Motor neuron (in vitro differentiated cells): ENCODE data around the gene ATP2B3. TPM values are rescaled to one million over a fixed set of nuclear protein-coding genes. Genes with fewer than 3 reads are reported as not detected.
A peak's percentile ranks its signal among the peaks of the same experiment; 100 is the strongest.

ENCODE experiments used
- ATAC-seq, 8 experiments: fragments of 200-7000 bp; cut with Tn5 transposase; replicated peaks in 6 of 8; 2 replicates each; pipeline ENCODE4 v1.8.0; 2021; ENCODE audit warnings: mild to moderate bottlenecking in 8 of 8, moderate library complexity in 8 of 8
- H3K27ac ChIP-seq, 2 donors: fragments of 250-450 bp; sonication (Bioruptor Pico); 2 replicates each; pipeline ENCODE4 v1.9.0; 2021; ENCODE audit warnings: antibody characterized with exemption in 2 of 2, mild to moderate bottlenecking in 2 of 2, moderate library complexity in 1 of 2
- H3K4me1 ChIP-seq, 2 donors: fragments of 250-450 bp; sonication (Bioruptor Pico); replicated peaks in 1 of 2; 2 replicates each; pipeline ENCODE4 v1.6.1; 2021; ENCODE audit warnings: antibody characterized with exemption in 2 of 2, mild to moderate bottlenecking in 2 of 2, moderate library complexity in 1 of 2
- H3K4me3 ChIP-seq, 5 donors: fragments of 250-450 bp; sonication (Bioruptor Pico); 2 replicates each; pipeline ENCODE4 v1.9.0; 2021; ENCODE audit warnings: antibody characterized with exemption in 5 of 5, mild to moderate bottlenecking in 5 of 5, moderate library complexity in 4 of 5
- WGBS, 10 experiments: fragments of 450-650 bp; shearing (Covaris generic); methylation state at CpG; one replicate each; pipeline ENCODE4 v1.0.0; 2022; 5-methylcytosine and 5-hydroxymethylcytosine counted together
- in situ Hi-C, 9 experiments: fragments of 400-800 bp; cut with MboI; loops; one replicate each; pipeline ENCODE4 v1.15.0; 2021; ENCODE audit warnings: low sequenced_read_pairs in 9 of 9, low pct_unique_long_range_greater_than_20kb in 2 of 9; ENCODE audit not compliant: unreplicated experiment in 9 of 9
- total RNA-seq, 8 experiments: library from RNA; unstranded; fragments of 300-600 nt; gene quantifications; 2 replicates each; pipeline versions ENCODE4 v1.2.3 to v1.2.4, GENCODE V29; 2022

The ATP2B3 gene
- total RNA-seq, 8 experiments from 2014 or later: 0.17 to 4.4 (median 0.66) TPM; not detected in 2

DNA sequence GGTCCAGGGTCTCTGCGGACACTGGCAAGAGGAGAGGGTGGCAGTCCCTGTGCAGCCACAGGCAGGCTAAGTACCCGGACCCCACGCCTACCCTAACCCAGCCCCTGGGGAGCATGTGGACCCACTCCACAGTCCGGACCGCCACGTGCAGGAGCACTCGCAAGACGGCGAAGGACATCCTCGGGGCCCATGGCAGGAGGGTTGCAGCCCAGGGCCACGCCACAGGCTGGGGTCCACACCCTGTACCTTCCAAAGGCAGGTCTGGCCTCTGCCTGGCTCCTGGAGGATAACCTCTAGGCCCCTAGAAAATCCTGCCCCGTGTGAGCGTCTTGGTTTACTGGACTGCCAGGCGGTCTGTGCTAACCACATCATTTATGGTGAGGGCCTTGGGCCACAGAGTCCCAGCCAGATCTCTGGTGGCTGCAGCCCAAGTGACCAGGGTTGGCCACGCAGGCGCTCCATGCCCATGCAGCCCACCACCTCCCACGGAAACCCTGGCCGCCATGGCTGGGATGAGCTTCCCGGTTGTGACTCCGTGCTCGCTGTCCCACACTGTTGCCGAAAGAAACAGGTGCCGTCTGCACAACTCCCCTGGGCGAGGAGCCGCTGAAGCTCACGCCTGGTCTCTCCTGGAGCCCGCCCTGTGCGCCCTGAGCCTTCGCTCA, 71.5 kb downstream of the ATP2B3 start:
- in situ Hi-C loops: no loop called here
- no peak overlapping the region for H3K27ac ChIP-seq
- no peaks in the 10 kb centered on the region for H3K4me1 ChIP-seq
- ATAC-seq: no peak
- 100% methylated on average over 1 of the region's 29 CpGs; no CpG with 5 or more reads in 9 of the 10 experiments for WGBS, 10 experiments
- H3K4me3 ChIP-seq: no peak overlapping the region

- no peak overlapping the region for H3K4me3 ChIP-seq
- peak in 2 of 8 experiments; percentile 31 to 72 for ATAC-seq
- in situ Hi-C loops: no loop called here
- WGBS, 10 experiments: 45 to 80% methylated on average over 1 to 7 of the region's 26 CpGs; no CpG with 5 or more reads in 8 of the 10 experiments
- H3K27ac ChIP-seq: no peak overlapping the region
- no peaks in the 10 kb centered on the region for H3K4me1 ChIP-seq
These were observed 73.8 kb downstream of the ATP2B3 start for GRCh38 chrX:153590961-153591956.

DNA sequence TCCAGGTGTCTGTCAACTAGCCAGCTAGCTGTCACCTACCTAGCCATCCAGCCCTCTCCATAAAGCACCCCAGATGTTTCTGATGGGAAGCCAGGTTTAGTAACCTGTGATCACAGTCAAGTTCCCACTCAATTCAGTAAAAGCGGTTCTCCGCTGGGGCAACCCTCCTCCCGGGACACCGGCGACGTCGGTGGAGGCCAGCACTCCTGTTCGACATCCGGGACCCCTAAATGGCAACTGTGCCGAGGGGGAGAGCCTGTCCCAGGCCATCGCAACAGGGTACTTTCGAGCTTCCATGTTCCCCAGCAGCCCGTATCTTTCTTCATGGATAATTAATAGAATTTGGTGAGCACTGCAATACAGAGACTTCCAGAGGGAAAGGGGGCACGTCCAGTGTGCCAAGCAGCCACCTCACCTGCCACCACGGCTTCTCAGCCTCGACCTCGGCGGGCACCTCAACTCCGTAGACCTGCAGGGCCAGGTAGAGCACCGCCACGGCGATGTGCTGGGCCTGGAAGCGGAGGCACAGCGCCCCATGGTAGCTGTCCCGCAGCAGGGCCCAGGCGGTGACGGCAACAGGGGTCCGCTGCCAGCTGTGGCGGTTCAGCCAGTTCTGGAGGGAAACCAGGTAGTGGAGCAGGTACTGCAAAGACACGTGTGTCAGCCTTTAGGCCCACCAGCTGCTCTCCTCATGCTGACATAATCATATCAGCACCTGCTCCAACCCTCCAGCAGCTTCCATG, 74.8 kb downstream of the ATP2B3 start:
- Histone ChIP-seq H3K27ac (no peak overlapping the region), H3K4me3 (no peak overlapping the region), H3K4me1 (no peaks in the 10 kb centered on the region)
- in situ Hi-C loops: no loop called here
- ATAC-seq: no peak
- WGBS, 10 experiments: 70% methylated on average over 15 of the region's 30 CpGs; no CpG with 5 or more reads in 9 of the 10 experiments

DNA sequence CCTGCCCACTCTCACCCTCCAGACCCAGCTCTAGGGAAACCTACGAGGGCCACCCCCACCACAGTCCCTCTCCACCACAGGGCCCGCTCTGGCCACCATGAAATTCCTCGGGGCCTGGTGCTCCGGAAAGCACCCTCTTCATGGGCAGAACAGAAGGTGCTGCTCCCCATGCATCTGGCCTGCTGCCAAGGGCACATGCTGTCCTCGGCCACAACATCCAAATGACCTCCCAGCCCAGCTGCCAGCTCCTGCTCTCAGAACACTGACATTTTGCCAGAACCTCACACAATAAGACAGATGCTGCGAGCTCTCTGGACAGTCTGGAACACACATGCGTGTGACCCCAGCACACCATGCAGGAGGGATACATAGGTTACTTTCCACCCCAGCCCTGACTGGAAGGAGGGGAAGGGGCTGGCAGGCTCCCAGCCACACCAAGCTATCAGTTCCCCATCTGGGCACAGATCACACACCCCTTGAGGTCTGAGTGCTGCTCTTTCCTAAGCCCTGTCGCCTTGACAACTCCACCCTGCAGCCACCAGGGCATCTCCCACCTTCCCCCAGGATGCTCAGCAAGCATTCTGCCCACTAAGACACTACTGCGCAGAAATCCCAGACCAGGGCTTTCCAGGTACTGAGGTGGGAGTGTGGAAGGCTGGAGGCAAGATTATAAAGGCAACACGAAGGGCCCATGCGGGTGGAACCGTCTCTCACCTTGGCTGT, 75.7 kb downstream of the ATP2B3 start:
- in situ Hi-C loops: no loop called here
- WGBS, 10 experiments: 56 to 82% methylated on average over 3 to 4 of the region's 12 CpGs; no CpG with 5 or more reads in 8 of the 10 experiments
- H3K4me1 ChIP-seq: peaks cover 0 to 4% of the 10 kb centered on the region in 2 donors
- H3K4me3 ChIP-seq: no peak overlapping the region
- ATAC-seq: no peak
- H3K27ac ChIP-seq: no peak overlapping the region

- 66% methylated on average over 6 of the region's 22 CpGs; no CpG with 5 or more reads in 9 of the 10 experiments for WGBS, 10 experiments
- in situ Hi-C loops: no loop called here
- Histone ChIP-seq H3K4me1 (peaks cover 0 to 5% of the 10 kb centered on the region in 2 donors), H3K4me3 (no peak overlapping the region), H3K27ac (no peak overlapping the region)
- ATAC-seq: no peak
These were observed 76.5 kb downstream of the ATP2B3 start for GRCh38 chrX:153593811-153594500.

DNA sequence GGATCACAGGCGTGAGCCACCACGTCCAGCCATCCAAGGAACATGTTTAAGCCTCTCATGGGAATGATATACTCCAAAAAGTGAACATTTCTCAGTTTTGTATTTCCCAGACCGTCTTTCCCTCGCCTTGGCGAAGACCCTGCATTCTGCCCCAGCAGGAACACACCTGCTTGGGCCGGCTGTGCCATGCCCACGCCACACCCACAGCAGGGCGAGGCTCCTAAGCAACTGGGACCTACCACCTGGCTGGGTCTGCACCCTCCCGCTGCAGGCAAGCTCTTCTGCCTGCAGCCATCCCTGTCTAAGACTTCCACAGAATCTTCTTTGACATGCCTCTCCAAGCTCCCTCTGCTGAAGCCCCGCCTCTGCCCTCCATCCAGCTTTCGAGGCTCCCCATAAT, 77.9 kb downstream of the ATP2B3 start:
- in situ Hi-C loops: no loop called here
- no peak overlapping the region for H3K4me3 ChIP-seq
- ATAC-seq: no peak

GRCh38 chrX:153595859-153596857, 78.7 kb downstream of the ATP2B3 start:
- peaks cover 5 to 7% of the 10 kb centered on the region in 2 donors for H3K4me1 ChIP-seq
- no peak for ATAC-seq
- H3K27ac ChIP-seq: no peak overlapping the region
- no peak overlapping the region for H3K4me3 ChIP-seq
- in situ Hi-C loops: no loop called here
- WGBS, 10 experiments: 57 to 100% (median 88%) methylated on average over 3 to 14 of the region's 21 CpGs; no CpG with 5 or more reads in 6 of the 10 experiments

More for the DNA sequence above, 77.9 kb downstream of the ATP2B3 start:
- Histone ChIP-seq H3K4me1 (peaks cover 2 to 6% of the 10 kb centered on the region in 2 donors), H3K27ac (no peak overlapping the region)
- WGBS, 10 experiments: 0 to 92% (median 56%) methylated on average over 1 to 8 of the region's 11 CpGs; no CpG with 5 or more reads in 7 of the 10 experiments

GRCh38 chrX:153596981-153597750, 79.7 kb downstream of the ATP2B3 start:
- Histone ChIP-seq H3K4me3 (no peak overlapping the region), H3K27ac (no peak overlapping the region), H3K4me1 (peaks cover 5 to 7% of the 10 kb centered on the region in 2 donors)
- 50 to 80% (median 52%) methylated on average over 1 to 5 of the region's 6 CpGs; no CpG with 5 or more reads in 6 of the 10 experiments for WGBS, 10 experiments
- in situ Hi-C loops: no loop called here
- no peak for ATAC-seq

DNA sequence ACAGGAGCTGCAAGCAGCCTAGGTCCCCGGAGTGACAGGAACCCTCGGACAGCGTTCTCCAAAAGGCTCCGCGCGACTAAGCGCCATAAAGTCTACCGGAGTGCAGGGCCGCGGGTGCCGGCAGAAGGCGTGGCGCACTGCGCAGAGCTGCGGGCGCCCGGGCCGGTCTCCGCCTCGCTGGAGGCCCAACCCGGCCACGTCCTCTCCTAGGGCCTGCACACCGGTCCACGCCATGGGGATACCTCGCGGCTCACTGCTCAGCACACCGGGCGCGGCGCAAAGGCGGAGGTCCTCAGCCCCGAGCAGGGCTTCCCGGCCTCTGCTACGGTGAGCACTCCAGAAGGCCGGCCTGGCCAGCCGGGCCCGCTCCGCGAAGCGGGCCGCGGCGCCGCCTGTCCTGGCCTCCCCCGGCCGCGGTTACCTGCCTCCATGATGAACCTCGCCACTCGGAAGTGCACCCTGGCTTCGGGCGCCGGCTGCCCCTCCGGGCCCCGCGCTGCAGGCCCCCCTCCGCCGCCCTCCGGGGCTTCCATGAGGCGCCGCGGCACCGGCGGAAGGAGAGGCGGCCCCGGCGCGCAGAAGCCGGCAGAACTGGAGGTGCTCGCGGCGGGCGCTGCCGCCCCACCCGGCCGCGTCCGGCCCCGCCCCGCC, 81.2 kb downstream of the ATP2B3 start, which contains the start of gene CCNQ:
Gene CCNQ, minus strand, starts transcription at position 599 of the 651 bp plus-strand sequence. Its CDS starts 66 bp downstream, at position 533.
- H3K4me1 ChIP-seq: peaks cover 5 to 7% of the 10 kb centered on the region in 2 donors
- in situ Hi-C loops: no loop called here
- ATAC-seq: peak; percentile 56 to 75 (median 66)
- peak within 1 kb of the TSS; percentile 66 to 99 (median 73) for H3K4me3 ChIP-seq
- H3K27ac ChIP-seq: peak within 1 kb of the TSS; percentile 73 to 83
- 0% methylated on average over 2 of the region's 79 CpGs; no CpG with 5 or more reads in 9 of the 10 experiments for WGBS, 10 experiments
